Right lobe of liver (tissue), 6 donors: ENCODE results near the gene MRPS34. TPM values are rescaled to one million over a fixed set of nuclear protein-coding genes. Genes with fewer than 3 reads are reported as not detected.

Source experiments
- ATAC-seq, 4 donors: fragments of 200-7000 bp; cut with Tn5 transposase; one replicate each; pipeline ENCODE4 v1.9.1; 2020; ENCODE audit warnings: mild to moderate bottlenecking in 4 of 4, moderate library complexity in 4 of 4
- DNase-seq, 3 donors: peaks; one replicate each; pipeline ENCODE4 v3.0.0-alpha.2; 2020
- H3K27ac ChIP-seq, 3 donors: fragments of 200-600 bp; one replicate each; pipeline ENCODE4 v1.8.0; 2022
- H3K27me3 ChIP-seq, 2 donors: fragments of 200-600 bp; one replicate each; pipeline ENCODE4 v1.8.0; 2022
- H3K36me3 ChIP-seq, 4 donors: fragments of 200-600 bp; sonication (generic) in 1 of 4; one replicate each; pipeline versions ENCODE4 v1.5.1 to v1.8.0; 2017 to 2022; ENCODE audit warnings: control low read depth in 1 of 4
- H3K4me1 ChIP-seq, 4 donors: fragments of 200-600 bp; sonication (generic) in 1 of 4; one replicate each; pipeline versions ENCODE4 v1.5.1 to v1.8.0; 2017 to 2022; ENCODE audit warnings: control low read depth in 1 of 4
- H3K4me3 ChIP-seq, 3 donors: fragments of 200-600 bp; one replicate each; pipeline ENCODE4 v1.8.0; 2022
- H3K9me3 ChIP-seq, 4 donors: fragments of 200-600 bp; sonication (generic) in 1 of 4; one replicate each; pipeline versions ENCODE4 v1.5.1 to v1.8.0; 2017 to 2022; ENCODE audit warnings: control low read depth in 1 of 4
- POLR2A ChIP-seq: fragments of 450-650 bp; IDR thresholded peaks from one replicate; pipeline ENCODE4 v1.6.1; 2017; ENCODE audit warnings: antibody characterized with exemption, mild to moderate bottlenecking
- WGBS: methylation state at CpG from one replicate; pipeline ENCODE4 v1.1.6; 2018; ENCODE audit warnings: low coverage, low lambda C conversion rate; ENCODE audit not compliant: insufficient coverage; ENCODE audit errors: missing lambda C conversion rate; 5-methylcytosine and 5-hydroxymethylcytosine counted together
- intact Hi-C, 2 donors: fragments of 100-400 bp; cut with DNase I; formaldehyde crosslinking; loops; one replicate each; pipeline versions ENCODE4 v1.11.2 to v1.14.1; 2022
- long read RNA-seq: library from polyadenylated mRNA; unstranded; transcript quantifications from one replicate; pipeline ENCODE4 v2.0.0, GENCODE V29; 2019
- total RNA-seq, 6 experiments: library from RNA; depleted of rRNA in 2 of 6; stranded (reverse); fragments of >200 nt in 2 of 6; fragmentation: NEBNext Ultra II Directional in 3 of 6; extraction: Animal tissue kit (Norgen Biotek cat#: 25700) in 3 of 6; gene quantifications; one replicate each; pipeline versions ENCODE4 v1.1.0 to v1.2.4, GENCODE V29; 2016 to 2023
- TF ChIP-seq, protein P1 (sequence below), 4 donors: fragments of 200-600 bp in 3 of 4; fragments of 450-650 bp in 1 of 4; IDR thresholded peaks; one replicate each; pipeline versions ENCODE4 v1.5.1 to v1.8.0; 2016 to 2022; ENCODE audit warnings: antibody characterized with exemption in 4 of 4, mild to moderate bottlenecking in 2 of 4
- donor health status: DM: no; HTN: yes; CAD: no.
- donor health status: DM: no; HTN: no; CAD: no.
- donor health status: DM: no; HTN: no; CAD: no.
- donor health status: DM: no; HTN: yes; CAD: no.
- donor health status: DM: no; HTN: yes; CAD: no.

MRPS34 gene
- 10 to 100 TPM; 42.5 to 90.5 (median 52.9) TPM for total RNA-seq
- long read RNA-seq, transcript MRPS34-202 (3 exons, 1,024 nt) = major isoform, 30 of 35 reads
- long read RNA-seq, partial matches to known transcripts = 2 of 35 reads
- long read RNA-seq, other reads (novel, unspliced or antisense) = 2 of 35 reads

DNA sequence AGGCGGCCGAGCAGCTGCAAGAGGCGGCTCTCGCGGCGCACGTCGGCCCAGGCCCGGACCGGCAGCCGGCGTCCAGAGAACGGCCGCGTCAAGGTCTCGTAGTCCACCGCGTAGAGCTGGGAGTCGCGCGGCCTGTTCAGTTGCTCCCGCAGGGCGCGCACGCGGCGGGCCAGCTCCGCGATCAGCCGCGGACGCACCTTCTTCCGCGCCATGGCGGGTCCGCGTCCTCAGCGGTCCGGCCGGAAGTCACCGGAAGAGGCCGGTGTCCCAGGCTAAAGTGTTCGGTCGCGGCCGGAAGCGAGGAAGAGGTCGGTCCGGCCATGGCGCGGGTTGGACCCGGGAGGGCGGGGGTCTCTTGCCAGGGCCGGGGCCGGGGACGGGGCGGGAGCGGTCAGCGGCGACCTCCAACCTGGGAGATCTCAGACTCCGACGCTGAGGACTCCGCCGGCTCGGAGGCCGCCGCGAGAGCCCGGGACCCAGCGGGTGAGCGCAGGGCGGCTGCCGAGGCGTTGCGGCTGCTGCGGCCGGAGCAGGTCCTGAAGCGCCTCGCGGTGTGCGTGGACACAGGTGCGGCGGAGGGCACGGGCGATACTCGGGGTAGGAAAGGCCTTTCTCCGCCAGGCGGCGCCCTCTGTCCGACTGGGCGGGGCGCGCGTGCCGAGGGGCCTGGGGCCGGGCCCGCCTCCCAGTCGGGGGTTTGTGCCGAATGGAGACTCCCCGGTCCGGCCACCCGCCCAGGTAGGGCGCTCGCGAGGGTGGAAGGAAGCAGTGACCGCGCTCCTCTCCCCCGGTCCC lies at the start of gene MRPS34:
Gene MRPS34, minus strand, starts transcription at position 227 of the 795 bp plus-strand sequence. Its CDS starts 15 bp downstream, at position 212.
- Histone ChIP-seq H3K27ac (peak within 1 kb of the TSS; percentile 81 to 93 (median 84)), H3K4me3 (peak within 1 kb of the TSS; percentile 94 to 100 (median 98)), H3K4me1 (peaks cover 0 to 22% (median 6%) of the 10 kb centered on the region in 4 donors), H3K36me3 (peaks cover 0 to 22% (median 2%) of the 10 kb centered on the region in 4 donors), H3K9me3 (no peaks in the 10 kb centered on the region), H3K27me3 (no peaks in the 10 kb centered on the region)
- peak; percentile 60 to 77 (median 69) for ATAC-seq
- TF ChIP-seq, protein P1, sequence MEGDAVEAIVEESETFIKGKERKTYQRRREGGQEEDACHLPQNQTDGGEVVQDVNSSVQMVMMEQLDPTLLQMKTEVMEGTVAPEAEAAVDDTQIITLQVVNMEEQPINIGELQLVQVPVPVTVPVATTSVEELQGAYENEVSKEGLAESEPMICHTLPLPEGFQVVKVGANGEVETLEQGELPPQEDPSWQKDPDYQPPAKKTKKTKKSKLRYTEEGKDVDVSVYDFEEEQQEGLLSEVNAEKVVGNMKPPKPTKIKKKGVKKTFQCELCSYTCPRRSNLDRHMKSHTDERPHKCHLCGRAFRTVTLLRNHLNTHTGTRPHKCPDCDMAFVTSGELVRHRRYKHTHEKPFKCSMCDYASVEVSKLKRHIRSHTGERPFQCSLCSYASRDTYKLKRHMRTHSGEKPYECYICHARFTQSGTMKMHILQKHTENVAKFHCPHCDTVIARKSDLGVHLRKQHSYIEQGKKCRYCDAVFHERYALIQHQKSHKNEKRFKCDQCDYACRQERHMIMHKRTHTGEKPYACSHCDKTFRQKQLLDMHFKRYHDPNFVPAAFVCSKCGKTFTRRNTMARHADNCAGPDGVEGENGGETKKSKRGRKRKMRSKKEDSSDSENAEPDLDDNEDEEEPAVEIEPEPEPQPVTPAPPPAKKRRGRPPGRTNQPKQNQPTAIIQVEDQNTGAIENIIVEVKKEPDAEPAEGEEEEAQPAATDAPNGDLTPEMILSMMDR (IDR thresholded peaks at IDR 0.05) = peak; percentile 70 to 90 (median 79)
- peak; percentile 51 for TF ChIP-seq POLR2A
- WGBS = 0% methylated on average over 3 of the region's 108 CpGs
- DNase-seq = peak; percentile 87
- intact Hi-C loops = no loop called here

DNA sequence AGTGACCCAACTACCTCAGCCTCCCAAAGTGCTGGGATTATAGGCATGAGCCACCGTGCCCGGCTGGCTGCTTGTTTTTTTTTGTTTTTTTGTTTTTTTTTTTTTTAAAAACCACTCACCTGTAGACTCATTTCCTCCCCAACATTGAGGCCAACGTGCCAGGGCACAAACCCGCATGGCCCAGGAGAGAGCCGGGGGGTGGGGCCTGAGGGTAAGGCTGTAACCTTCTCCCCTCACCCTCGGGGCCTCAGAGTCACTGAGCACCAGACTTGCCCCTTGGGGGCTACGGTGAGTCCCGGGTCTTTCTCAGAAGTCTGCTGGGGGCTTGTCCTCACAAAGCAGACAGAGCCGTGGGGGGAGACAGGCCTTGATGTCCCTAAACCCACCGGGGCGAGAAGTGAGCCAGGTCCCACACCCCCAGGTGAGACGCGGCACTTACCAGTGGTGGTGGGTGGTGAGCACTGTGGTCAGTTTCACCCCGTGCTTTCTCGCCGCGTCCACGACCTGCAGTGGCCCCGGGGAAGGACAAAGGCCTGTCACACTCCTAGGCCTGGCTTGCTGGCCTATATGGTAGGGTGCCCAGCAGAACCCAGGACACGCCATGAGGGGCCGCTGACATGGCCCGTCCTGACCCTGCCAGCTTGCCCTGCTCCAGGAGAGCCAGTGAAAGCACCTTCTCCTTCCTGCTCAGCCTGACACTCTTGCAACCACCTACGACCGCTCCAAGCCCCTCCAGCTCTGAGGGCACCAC lies 49.1 kb upstream of the MRPS34 start:
- WGBS = 55% methylated on average over 8 of the region's 24 CpGs
- Histone ChIP-seq H3K36me3 (peaks cover 0 to 41% (median 22%) of the 10 kb centered on the region in 4 donors), H3K27me3 (no peaks in the 10 kb centered on the region), H3K4me1 (peaks cover 0 to 33% (median 15%) of the 10 kb centered on the region in 4 donors), H3K27ac (no peak overlapping the region), H3K4me3 (no peak overlapping the region), H3K9me3 (no peaks in the 10 kb centered on the region)
- intact Hi-C loops = loop anchor here in 1 of 2 donors (5.0 kb wide), 1 partner anchor 45 kb away; no protein-coding TSS in a partner anchor
- TF ChIP-seq, protein P1 (IDR thresholded peaks at IDR 0.05) = no peak
- no peak for TF ChIP-seq POLR2A
- DNase-seq (peak in 1 of 3 donors; percentile 43), ATAC-seq (no peak)

DNA sequence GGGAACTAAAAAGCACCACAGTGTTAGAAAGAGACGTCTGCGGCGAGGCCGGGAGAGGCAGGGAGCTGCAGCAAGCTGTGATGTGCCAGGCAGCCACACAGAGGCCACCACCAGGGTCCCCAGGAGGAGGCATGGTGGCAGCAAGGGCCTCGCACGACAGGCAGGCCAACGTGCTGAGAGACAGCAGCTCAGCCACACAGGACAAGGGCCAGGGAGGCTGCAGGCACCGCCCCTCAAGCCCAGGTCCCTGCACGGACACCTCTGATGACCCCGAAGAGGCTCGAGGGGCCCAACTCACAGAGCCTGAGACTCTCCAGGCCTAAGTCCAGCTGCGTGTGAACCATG lies 48.0 kb upstream of the MRPS34 start:
- H3K27me3 ChIP-seq = no peaks in the 10 kb centered on the region
- H3K4me1 ChIP-seq = peaks cover 0 to 40% (median 19%) of the 10 kb centered on the region in 4 donors
- H3K9me3 ChIP-seq = no peaks in the 10 kb centered on the region
- WGBS = 0% methylated on average over 2 of the region's 12 CpGs
- no peak for DNase-seq
- TF ChIP-seq, protein P1 (IDR thresholded peaks at IDR 0.05) = no peak
- no peak for TF ChIP-seq POLR2A
- intact Hi-C loops = loop anchor here in 1 of 2 donors (5.0 kb wide), 1 partner anchor 44 kb away; no protein-coding TSS in a partner anchor
- no peak for ATAC-seq
- H3K27ac ChIP-seq = no peak overlapping the region
- H3K36me3 ChIP-seq = peaks cover 0 to 52% (median 29%) of the 10 kb centered on the region in 4 donors
- H3K4me3 ChIP-seq = no peak overlapping the region

DNA sequence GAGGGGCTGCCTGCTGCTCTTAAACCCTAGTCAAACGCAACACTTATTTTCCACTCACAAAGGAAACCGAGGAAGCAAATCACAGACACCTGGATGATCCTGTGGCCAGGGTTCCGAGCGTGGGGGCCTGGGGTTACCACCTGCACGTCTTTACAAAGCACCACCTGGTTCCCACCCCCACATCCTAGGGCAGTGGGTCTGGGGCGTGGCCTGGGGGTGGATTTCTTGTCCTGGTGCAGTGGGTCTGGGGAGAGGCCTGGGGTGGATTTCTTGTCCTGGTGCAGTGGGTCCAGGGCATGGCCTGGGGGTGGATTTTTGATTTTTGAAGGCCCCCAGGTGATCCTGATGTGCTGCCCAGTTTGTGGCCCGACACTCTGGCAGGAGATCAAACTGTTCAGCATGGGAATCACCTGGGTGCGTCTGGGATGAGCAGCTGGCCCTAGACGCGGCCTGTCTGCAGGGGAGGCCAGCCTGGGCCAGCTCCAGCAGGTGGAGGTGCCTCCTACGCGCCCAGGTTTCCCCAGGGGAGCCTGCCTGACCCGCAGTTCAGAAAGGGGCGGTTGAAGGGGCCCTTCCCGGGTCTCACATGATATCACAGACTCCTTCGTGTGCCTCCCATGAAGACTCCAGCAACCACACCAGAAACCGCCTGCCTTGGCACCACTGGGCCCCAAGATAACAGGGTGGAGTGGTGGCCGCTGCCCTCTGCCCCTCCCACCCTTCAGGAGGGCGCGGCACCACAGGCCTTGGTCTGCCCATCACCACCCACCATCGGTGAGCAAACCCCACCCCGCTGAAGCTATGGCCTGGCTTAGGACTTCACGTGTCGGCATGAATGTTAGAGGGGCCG lies 47.4 kb upstream of the MRPS34 start:
- intact Hi-C loops = loop anchor here in 1 of 2 donors (5.0 kb wide), 1 partner anchor 43 kb away; no protein-coding TSS in a partner anchor

More for the DNA sequence above, 47.4 kb upstream of the MRPS34 start:
- 76% methylated on average over 4 of the region's 25 CpGs for WGBS
- TF ChIP-seq, protein P1 (IDR thresholded peaks at IDR 0.05) = no peak
- no peak for TF ChIP-seq POLR2A
- Histone ChIP-seq H3K4me1 (peaks cover 0 to 38% (median 18%) of the 10 kb centered on the region in 4 donors), H3K27me3 (no peaks in the 10 kb centered on the region), H3K4me3 (no peak overlapping the region), H3K27ac (no peak overlapping the region), H3K9me3 (no peaks in the 10 kb centered on the region), H3K36me3 (peaks cover 0 to 56% (median 31%) of the 10 kb centered on the region in 4 donors)
- DNase-seq = no peak
- no peak for ATAC-seq
